GM19351 (cell line): ENCODE results near the gene PJA2.
A peak's percentile ranks its signal among the peaks of the same experiment; 100 is the strongest.
"Not testable (repeated sequence)": the region's sequence is repeated elsewhere in the genome, so short reads cannot be mapped to it uniquely, and the experiment has no call there.

Experiments
- ATAC-seq: cut with Tn5 transposase; IDR thresholded peaks from one replicate; pipeline ENCODE4 v1.9.1; 2021; ENCODE audit warnings: mild to moderate bottlenecking, moderate library complexity; ENCODE audit not compliant: unreplicated experiment

Gene PJA2

DNA sequence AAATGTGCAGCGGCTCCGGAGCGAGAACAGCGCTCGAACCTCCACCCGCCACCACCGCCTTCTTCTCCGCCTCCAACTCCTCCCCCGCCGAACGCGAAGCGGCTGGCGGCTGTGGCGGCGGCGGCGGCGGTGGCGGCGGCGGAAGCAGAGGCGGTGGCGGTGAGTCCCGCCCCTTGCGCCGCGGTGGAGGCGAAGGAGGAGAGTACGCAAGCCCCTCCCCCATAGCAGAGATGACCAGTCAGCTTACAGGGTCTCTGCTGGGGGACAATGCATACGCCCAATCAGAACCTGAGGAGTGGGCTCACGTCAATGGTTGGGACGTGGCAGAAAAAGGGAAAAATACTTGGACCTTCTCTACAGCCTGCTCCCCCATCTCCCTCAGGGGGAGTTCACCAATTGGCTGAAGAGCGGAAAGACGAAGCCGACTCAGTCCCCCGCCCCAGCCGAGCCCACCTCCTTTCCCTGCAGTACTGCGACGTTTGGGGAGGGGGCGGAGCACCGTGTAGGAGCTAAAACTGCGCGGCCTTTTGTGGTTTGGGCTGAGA is at the start of gene PJA2:
TSS of gene PJA2 (minus strand) at position 131 of the 545 bp plus-strand sequence. CDS start 26,541 bp downstream, outside the sequence.
- peak; percentile 73 for ATAC-seq

- ATAC-seq: peak; percentile 100
Measured at GRCh38 chr5:109455598-109456096, 45.9 kb upstream of the PJA2 start.

- no peak for ATAC-seq
Measured at GRCh38 chr5:109454731-109455505, 45.1 kb upstream of the PJA2 start.

DNA sequence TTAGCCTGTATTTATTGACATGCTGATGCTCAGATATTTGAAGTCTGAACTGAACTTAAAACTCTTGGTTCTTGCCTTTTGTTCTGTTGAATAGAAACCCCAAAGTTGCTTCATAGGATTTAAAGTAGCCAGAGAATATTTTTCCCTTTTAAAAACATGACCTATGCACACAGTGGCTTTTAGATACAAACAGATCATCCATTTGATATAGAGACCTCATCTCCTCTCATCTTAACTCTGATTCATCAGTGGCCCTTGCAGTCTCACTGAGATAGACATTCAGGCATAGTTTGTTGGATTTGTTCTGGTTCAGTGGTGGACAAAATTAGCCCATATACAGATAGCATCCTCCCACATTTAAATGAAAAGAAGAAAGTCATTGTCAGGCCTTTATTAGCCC is 43.5 kb upstream of the PJA2 start:
- ATAC-seq: no peak

- no peak for ATAC-seq
Measured at GRCh38 chr5:109452661-109453060, 42.9 kb upstream of the PJA2 start.

- ATAC-seq: no peak
Measured at GRCh38 chr5:109451146-109451545, 41.4 kb upstream of the PJA2 start.

GRCh38 chr5:109450129-109450877 is 40.5 kb upstream of the PJA2 start:
- ATAC-seq: peak; percentile 70

DNA sequence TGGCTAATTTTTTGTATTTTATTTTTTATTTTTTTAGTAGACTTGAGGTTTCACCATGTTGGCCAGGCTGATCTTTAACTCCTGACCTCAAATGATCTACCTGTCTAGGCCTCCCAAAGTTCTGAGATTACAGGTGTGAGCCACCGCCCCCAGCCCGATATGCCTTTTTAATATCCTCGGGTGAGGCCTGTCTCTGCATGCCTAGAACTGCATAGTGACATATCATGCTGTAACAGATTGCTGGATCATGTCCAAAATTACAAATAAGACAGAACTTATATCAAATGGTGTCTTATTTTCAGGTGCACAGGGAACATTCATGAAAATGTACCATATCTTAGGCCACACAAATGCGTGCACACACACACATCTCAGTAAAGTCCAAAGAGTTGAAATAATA is 39.1 kb upstream of the PJA2 start:
- ATAC-seq: no peak

DNA sequence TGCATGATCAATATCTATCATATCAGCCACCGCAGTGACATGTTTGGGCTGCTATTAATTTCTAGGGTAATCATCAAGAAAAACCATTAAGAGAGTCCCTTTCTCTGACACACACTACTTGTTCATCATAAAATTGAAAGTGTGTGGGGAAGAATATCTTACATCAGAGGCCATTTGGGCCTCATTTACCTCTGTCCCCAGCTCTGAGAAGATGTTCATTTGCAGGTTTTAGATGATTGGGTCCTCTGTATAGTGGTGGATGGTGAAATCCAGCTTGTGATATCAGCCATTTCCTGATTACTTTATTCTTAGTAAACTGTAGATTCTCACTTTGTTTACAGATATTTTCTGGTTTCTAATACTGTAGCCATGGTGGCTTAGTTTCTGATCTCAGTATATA is 29.8 kb upstream of the PJA2 start:
- no peak for ATAC-seq

GRCh38 chr5:109426075-109426474 is 16.3 kb upstream of the PJA2 start:
- no peak for ATAC-seq

GRCh38 chr5:109425521-109425920 is 15.7 kb upstream of the PJA2 start:
- ATAC-seq: not testable (repeated sequence)

- ATAC-seq: no peak
Measured at GRCh38 chr5:109421956-109422355, 12.2 kb upstream of the PJA2 start.

- ATAC-seq: no peak
Measured at GRCh38 chr5:109418712-109419352, 9.1 kb upstream of the PJA2 start.

DNA sequence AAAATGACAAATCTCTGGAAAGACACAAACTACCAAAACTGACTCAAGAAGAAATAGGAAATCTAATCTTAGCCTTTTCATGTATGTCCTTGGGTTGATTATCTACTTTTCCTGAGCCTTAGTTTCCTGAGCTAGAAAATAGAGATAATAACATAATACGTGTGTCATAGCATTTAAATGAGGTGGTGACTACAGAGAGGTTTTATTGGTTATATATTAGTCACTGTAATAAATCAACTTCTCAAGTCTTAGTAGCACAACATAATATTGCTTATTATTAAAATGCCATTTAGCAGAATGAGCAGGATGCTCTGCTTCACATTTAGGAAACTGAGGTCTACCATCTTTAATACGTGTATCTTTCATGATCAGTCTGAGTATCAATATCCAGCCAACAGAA is 7.1 kb upstream of the PJA2 start:
- no peak for ATAC-seq

- ATAC-seq: not testable (repeated sequence)
Measured at GRCh38 chr5:109413921-109414461, 4.2 kb upstream of the PJA2 start.

- no peak for ATAC-seq
Measured at GRCh38 chr5:109413458-109413857, 3.7 kb upstream of the PJA2 start.

DNA sequence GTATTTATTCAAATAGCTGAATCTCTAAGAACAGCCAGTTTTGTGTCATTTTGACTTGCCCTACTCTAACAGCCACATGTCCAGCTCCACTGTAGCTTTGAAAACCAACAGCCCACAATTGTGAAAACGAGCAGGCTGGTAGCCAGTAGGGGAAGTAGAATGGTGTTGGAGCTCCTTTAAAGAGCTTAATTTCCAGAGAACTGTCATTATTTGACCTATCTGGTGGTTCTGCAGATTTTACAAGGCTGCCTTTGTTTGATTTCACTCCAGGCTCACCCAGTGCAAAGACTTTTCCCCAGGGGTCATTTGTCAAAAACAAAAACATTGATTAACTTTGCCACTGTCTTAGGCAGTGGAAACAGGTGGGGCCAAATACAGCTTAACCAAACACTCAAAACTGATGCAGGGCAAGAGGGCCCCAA is 3.2 kb upstream of the PJA2 start:
- no peak for ATAC-seq

DNA sequence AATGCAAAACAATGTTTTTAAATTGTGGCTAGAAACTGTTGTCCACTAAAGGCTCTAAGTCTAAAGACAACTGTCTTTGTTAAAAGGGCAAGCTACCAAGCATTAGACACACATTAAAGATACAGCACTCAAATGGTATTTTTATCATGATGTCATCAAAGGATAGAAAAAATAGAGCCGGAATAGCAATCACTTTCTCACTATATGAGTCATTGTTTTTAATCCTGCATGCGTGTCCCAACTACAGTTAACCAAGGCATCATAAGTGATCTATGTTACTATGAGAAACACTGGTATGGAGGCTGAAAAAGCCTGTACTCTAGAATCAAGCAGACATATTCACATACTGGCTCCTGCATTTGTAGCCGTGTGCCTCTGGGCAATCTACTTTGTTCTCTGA is 1.9 kb upstream of the PJA2 start:
- ATAC-seq: no peak

DNA sequence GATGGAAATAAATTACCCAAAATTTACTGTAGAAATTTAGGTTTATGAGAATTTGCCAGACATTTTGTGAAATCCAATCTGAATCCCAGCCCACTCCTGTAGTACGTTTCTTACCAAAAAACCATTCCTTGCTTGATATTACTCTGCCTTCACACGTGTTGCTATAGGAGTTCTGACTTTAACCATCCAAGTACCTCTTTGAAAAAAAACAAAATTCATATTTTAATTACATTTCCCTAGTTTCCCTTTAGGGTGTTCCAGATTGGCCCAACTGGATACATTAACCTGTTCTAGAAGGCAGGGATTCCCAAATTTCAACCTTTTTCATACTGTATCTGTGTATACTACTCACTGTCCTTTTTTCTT is 1.4 kb upstream of the PJA2 start:
- ATAC-seq: no peak

DNA sequence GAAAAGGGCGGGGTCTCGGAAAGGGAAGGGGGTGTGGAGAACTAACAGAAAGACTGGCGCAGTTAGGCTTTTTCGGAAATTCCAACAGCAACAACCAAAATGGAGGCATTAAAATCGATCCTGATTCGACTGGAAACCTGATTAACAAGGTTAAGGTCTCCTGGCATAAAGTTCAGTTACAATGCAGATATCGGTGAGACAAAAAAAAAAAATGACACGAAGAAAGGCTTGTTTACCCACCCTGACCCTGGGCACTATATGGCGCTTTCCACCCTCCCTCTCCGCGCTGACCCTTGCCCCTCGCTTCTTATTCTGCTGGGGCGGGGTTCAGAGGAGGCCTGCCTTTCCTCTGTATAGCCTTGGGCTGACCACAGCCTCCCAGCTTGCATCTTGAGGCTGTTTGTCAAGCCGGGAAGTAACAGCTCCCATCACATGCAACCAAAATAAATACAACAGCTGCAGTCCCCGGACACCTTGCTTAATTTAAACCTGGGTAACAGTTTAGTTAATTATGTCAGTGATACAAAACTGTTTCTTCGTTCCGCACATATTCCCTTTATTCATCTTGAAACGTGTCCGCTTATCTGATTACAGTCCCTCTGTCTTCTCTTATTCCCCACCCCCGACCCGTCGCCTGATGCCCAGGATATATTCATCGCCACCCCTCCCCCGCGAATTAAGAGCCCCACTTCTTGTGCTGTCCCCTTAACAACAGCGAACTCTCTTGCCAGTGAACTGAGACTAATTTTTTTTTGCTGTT is 795 bp upstream of the PJA2 start:
- peak; percentile 14 for ATAC-seq
